Ovary (tissue), 3 donors: ENCODE measurements around the gene GRN.

Source experiments
- EP300 ChIP-seq: sonication (generic); formaldehyde crosslinking; IDR thresholded peaks from one replicate; pipeline ENCODE4 v1.6.1; 2017; ENCODE audit warnings: antibody characterized with exemption
- TF ChIP-seq, protein P1 (sequence below), 3 donors: fragments of 450-650 bp in 2 of 3; fragments of 200-600 bp in 1 of 3; IDR thresholded peaks; one replicate each; pipeline versions ENCODE4 v1.5.1 to v1.8.0; 2016 to 2022; ENCODE audit warnings: antibody characterized with exemption in 3 of 3, mild to moderate bottlenecking in 1 of 3
- donor health status: DM: no; HTN: no; CAD: no.

DNA sequence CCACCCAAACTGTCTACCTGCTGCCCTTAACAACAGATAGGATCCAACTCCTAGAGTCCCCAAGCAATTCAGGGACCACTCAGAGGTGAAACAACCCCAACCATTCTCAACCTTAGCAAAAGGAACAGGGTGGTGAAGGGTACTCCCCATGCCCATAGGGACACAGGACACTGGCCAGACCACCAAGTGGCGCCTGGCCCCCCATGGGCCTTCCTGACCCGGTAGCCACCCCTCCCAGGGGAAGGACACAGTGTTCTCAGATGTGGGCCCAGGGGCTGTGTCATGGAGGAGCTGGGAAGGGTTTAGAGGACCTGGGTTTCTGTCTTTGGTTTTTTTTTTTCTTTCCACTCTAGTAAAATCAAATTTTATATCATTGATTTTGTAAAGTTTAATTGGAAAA, 10.8 kb upstream of the GRN start:
- TF ChIP-seq, protein P1, sequence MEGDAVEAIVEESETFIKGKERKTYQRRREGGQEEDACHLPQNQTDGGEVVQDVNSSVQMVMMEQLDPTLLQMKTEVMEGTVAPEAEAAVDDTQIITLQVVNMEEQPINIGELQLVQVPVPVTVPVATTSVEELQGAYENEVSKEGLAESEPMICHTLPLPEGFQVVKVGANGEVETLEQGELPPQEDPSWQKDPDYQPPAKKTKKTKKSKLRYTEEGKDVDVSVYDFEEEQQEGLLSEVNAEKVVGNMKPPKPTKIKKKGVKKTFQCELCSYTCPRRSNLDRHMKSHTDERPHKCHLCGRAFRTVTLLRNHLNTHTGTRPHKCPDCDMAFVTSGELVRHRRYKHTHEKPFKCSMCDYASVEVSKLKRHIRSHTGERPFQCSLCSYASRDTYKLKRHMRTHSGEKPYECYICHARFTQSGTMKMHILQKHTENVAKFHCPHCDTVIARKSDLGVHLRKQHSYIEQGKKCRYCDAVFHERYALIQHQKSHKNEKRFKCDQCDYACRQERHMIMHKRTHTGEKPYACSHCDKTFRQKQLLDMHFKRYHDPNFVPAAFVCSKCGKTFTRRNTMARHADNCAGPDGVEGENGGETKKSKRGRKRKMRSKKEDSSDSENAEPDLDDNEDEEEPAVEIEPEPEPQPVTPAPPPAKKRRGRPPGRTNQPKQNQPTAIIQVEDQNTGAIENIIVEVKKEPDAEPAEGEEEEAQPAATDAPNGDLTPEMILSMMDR (IDR thresholded peaks at IDR 0.05) = no peak
- TF ChIP-seq EP300 = no peak
